Amniotic stem cell (primary cell): Measurements from ENCODE around the gene CLIP3.
A peak's percentile ranks its signal among the peaks of the same experiment; 100 is the strongest.
"Not testable (repeated sequence)": the region's sequence is repeated elsewhere in the genome, so short reads cannot be mapped to it uniquely, and the experiment has no call there.

Source experiments
- DNase-seq: peaks from one replicate; lab custom pipeline; 2025; lab: John Stamatoyannopoulos, UW

Gene CLIP3

GRCh38 chr19:36049080-36049698 is 16.5 kb upstream of the CLIP3 start:
- no peak for DNase-seq

- DNase-seq = no peak
Measured at GRCh38 chr19:36047835-36048234, 15.2 kb upstream of the CLIP3 start.

- DNase-seq = no peak
Measured at GRCh38 chr19:36046443-36047050, 13.9 kb upstream of the CLIP3 start.

- no peak for DNase-seq
Measured at GRCh38 chr19:36043952-36044351, 11.3 kb upstream of the CLIP3 start.

GRCh38 chr19:36041831-36042230 is 9.2 kb upstream of the CLIP3 start:
- no peak for DNase-seq

- not testable (repeated sequence) for DNase-seq
Measured at GRCh38 chr19:36041092-36041491, 8.4 kb upstream of the CLIP3 start.

- no peak for DNase-seq
Measured at GRCh38 chr19:36040495-36040894, 7.8 kb upstream of the CLIP3 start.

GRCh38 chr19:36031308-36031707 is 1.4 kb downstream of the CLIP3 start:
- DNase-seq = no peak

- DNase-seq = no peak
Measured at GRCh38 chr19:36030264-36031148, 2.2 kb downstream of the CLIP3 start.

GRCh38 chr19:36028313-36029041 is 4.2 kb downstream of the CLIP3 start:
- DNase-seq = no peak

- no peak for DNase-seq
Measured at GRCh38 chr19:36027696-36028095, 5.0 kb downstream of the CLIP3 start.

- DNase-seq = no peak
Measured at GRCh38 chr19:36026091-36026876, 6.4 kb downstream of the CLIP3 start.

GRCh38 chr19:36025541-36025940 is 7.1 kb downstream of the CLIP3 start:
- DNase-seq = no peak

- DNase-seq = no peak
Measured at GRCh38 chr19:36023432-36023831, 9.2 kb downstream of the CLIP3 start.

GRCh38 chr19:36019061-36019670 is 13.5 kb downstream of the CLIP3 start:
- no peak for DNase-seq

GRCh38 chr19:36014012-36014924 is 18.4 kb downstream of the CLIP3 start, which contains the start of gene ALKBH6:
Gene ALKBH6 (minus strand): TSS chr19:36014213. CDS start chr19:36013397, 816 bp downstream.
- DNase-seq = peak; percentile 99

- no peak for DNase-seq
Measured at GRCh38 chr19:36013280-36014011, 19.2 kb downstream of the CLIP3 start.

GRCh38 chr19:36010402-36010801 is 22.3 kb downstream of the CLIP3 start:
- no peak for DNase-seq
